H1 (cell line): ENCODE measurements around the gene CLTCL1. TPM values are rescaled to one million over a fixed set of nuclear protein-coding genes. Genes with fewer than 3 reads are reported as not detected.

Experiments used
- CTCF ChIA-PET: fragments of 300-600 bp; sonication (Branson Sonifier 250); formaldehyde crosslinking; loops from one replicate; lab custom pipeline; 2021; ENCODE audit not compliant: partially characterized antibody; lab: Charles Lee
- POLR2A ChIA-PET: fragments of 300-600 bp; sonication (Branson Sonifier 250); formaldehyde crosslinking; loops from one replicate; lab custom pipeline; 2021; ENCODE audit warnings: inconsistent platforms; ENCODE audit not compliant: partially characterized antibody; lab: Charles Lee
- DNase-seq, 2 experiments: peaks; one replicate each; pipeline versions ENCODE4 v3.0.0 to v3.0.0-alpha.2; 2010 to 2022; ENCODE audit warnings: low spot score in 2 of 2, low read depth in 1 of 2, mixed read lengths in 1 of 2
- FAIRE-seq: peaks from 2 replicates; lab custom pipeline; 2011; peaks lifted over from hg19 to GRCh38; lab: Jason Lieb, UNC
- H2AFZ ChIP-seq: 2 replicates; pipeline ENCODE4 v1.8.1; 2012; ENCODE audit warnings: low read length, inconsistent platforms
- H2AK5ac ChIP-seq: 2 replicates; pipeline ENCODE4 v1.6.1; 2013; ENCODE audit warnings: low read depth, low read length
- H2BK120ac ChIP-seq: replicated peaks from 2 replicates; pipeline ENCODE3; 2013; ENCODE audit warnings: low read depth, low read length, inconsistent platforms
- H2BK12ac ChIP-seq: 2 replicates; pipeline ENCODE4 v1.6.1; 2013; ENCODE audit warnings: low read depth, low read length
- H2BK15ac ChIP-seq: 2 replicates; pipeline ENCODE4 v1.6.1; 2013; ENCODE audit warnings: low read length
- H2BK20ac ChIP-seq: 2 replicates; pipeline ENCODE4 v1.6.1; 2013; ENCODE audit warnings: low read length
- H2BK5ac ChIP-seq: 2 replicates; pipeline ENCODE4 v1.6.1; 2013; ENCODE audit warnings: low read depth, low read length
- H3K14ac ChIP-seq: 2 replicates; pipeline ENCODE4 v1.6.1; 2013; ENCODE audit warnings: inconsistent platforms; ENCODE audit not compliant: insufficient read length
- H3K18ac ChIP-seq: 2 replicates; pipeline ENCODE4 v1.6.1; 2013; ENCODE audit warnings: low read length; ENCODE audit errors: extremely low read depth
- H3K23ac ChIP-seq: 2 replicates; pipeline ENCODE4 v1.6.1; 2013; ENCODE audit warnings: inconsistent platforms; ENCODE audit not compliant: insufficient read length
- H3K23me2 ChIP-seq: 2 replicates; pipeline ENCODE4 v1.6.1; 2013; ENCODE audit warnings: low read depth, low read length
- H3K27ac ChIP-seq: 2 replicates; pipeline ENCODE4 v1.6.1; 2011; ENCODE audit warnings: low read depth, low read length, inconsistent platforms
- H3K27me3 ChIP-seq, 4 experiments: replicated peaks in 1 of 4; 1 replicate in 1 of 4; 2 replicates in 3 of 4; pipeline versions ENCODE4 v1.6.1 to v1.8.1; 2011 to 2013; ENCODE audit warnings: low read length in 3 of 4, mild to moderate bottlenecking in 3 of 4, inconsistent platforms in 2 of 4, mixed read lengths in 2 of 4, moderate library complexity in 1 of 4; ENCODE audit not compliant: control insufficient read depth in 3 of 4, insufficient read depth in 3 of 4; ENCODE audit errors: extremely low read depth in 1 of 4
- H3K36me3 ChIP-seq, 4 experiments: 2 replicates each; pipeline versions ENCODE4 v1.6.1 to v1.8.1; 2011 to 2013; ENCODE audit warnings: mild to moderate bottlenecking in 4 of 4, low read length in 3 of 4, moderate library complexity in 2 of 4, control low read depth in 1 of 4, inconsistent platforms in 1 of 4; ENCODE audit not compliant: insufficient read depth in 4 of 4, control insufficient read depth in 2 of 4
- H3K4ac ChIP-seq: replicated peaks from 2 replicates; pipeline ENCODE3; 2013; ENCODE audit warnings: low read length, low read depth, mixed read lengths, inconsistent platforms; ENCODE audit not compliant: insufficient read length
- H3K4me1 ChIP-seq, 4 experiments: replicated peaks in 1 of 4; 1 replicate in 1 of 4; 2 replicates in 3 of 4; pipeline versions ENCODE4 v1.6.1 to v1.8.1; 2011 to 2013; ENCODE audit warnings: low read length in 3 of 4, inconsistent platforms in 2 of 4, mixed read lengths in 1 of 4; ENCODE audit not compliant: insufficient read depth in 4 of 4, control insufficient read depth in 3 of 4
- H3K4me2 ChIP-seq, 2 experiments: 2 replicates each; pipeline versions ENCODE4 v1.6.1 to v1.8.1; 2011 to 2013; ENCODE audit warnings: low read depth in 2 of 2, low read length in 2 of 2, control low read depth in 1 of 2, inconsistent platforms in 1 of 2, mild to moderate bottlenecking in 1 of 2; ENCODE audit not compliant: insufficient read depth in 1 of 2
- H3K4me3 ChIP-seq, 4 experiments: fragments of 200-600, 300-600 bp in 1 of 4; sonication (generic), shearing (Covaris generic), sonication (Bioruptor Twin) in 1 of 4; 2 replicates each; pipeline versions ENCODE4 v1.5.1 to v1.8.1; 2011 to 2016; ENCODE audit warnings: low read length in 4 of 4, low read depth in 3 of 4, control low read depth in 2 of 4, inconsistent platforms in 2 of 4, mild to moderate bottlenecking in 2 of 4, mixed read lengths in 1 of 4, moderate library complexity in 1 of 4; ENCODE audit not compliant: insufficient read depth in 2 of 4; ENCODE audit errors: extremely low read depth in 1 of 4
- H3K56ac ChIP-seq: replicated peaks from 2 replicates; pipeline ENCODE3; 2013; ENCODE audit warnings: low read depth, mild to moderate bottlenecking, mixed read lengths, low read length, inconsistent platforms; ENCODE audit not compliant: insufficient read length
- H3K79me1 ChIP-seq: 2 replicates; pipeline ENCODE4 v1.6.1; 2013; ENCODE audit warnings: low read depth, low read length, control low read depth
- H3K79me2 ChIP-seq, 2 experiments: 2 replicates each; pipeline versions ENCODE4 v1.6.1 to v1.8.1; 2012 to 2013; ENCODE audit warnings: low read length in 2 of 2, mild to moderate bottlenecking in 2 of 2, inconsistent platforms in 1 of 2; ENCODE audit not compliant: insufficient read depth in 2 of 2, control insufficient read depth in 1 of 2
- H3K9ac ChIP-seq, 4 experiments: replicated peaks in 1 of 4; 1 replicate in 1 of 4; 2 replicates in 3 of 4; pipeline versions ENCODE4 v1.6.1 to v1.8.1; 2011 to 2013; ENCODE audit warnings: low read depth in 3 of 4, low read length in 3 of 4, control low read depth in 2 of 4, mild to moderate bottlenecking in 2 of 4, moderate library complexity in 2 of 4, inconsistent platforms in 1 of 4; ENCODE audit errors: extremely low read depth in 1 of 4
- H3K9me3 ChIP-seq, 2 experiments: 2 replicates each; pipeline versions ENCODE4 v1.6.1 to v1.8.1; 2012 to 2013; ENCODE audit warnings: mild to moderate bottlenecking in 2 of 2, moderate library complexity in 2 of 2, control low read depth in 1 of 2, inconsistent platforms in 1 of 2, low read depth in 1 of 2, low read length in 1 of 2, mixed read lengths in 1 of 2; ENCODE audit not compliant: insufficient read depth in 2 of 2
- H4K20me1 ChIP-seq, 2 experiments: replicated peaks in 1 of 2; 2 replicates each; pipeline versions ENCODE3 to v1.8.1; 2011 to 2013; ENCODE audit warnings: inconsistent platforms in 2 of 2, low read length in 2 of 2, mild to moderate bottlenecking in 1 of 2; ENCODE audit not compliant: insufficient read depth in 2 of 2, control insufficient read depth in 1 of 2
- H4K5ac ChIP-seq: 2 replicates; pipeline ENCODE4 v1.6.1; 2013; ENCODE audit warnings: low read length, low read depth, mixed read lengths, inconsistent platforms; ENCODE audit not compliant: insufficient read length
- H4K8ac ChIP-seq: 2 replicates; pipeline ENCODE4 v1.8.0; 2013; ENCODE audit warnings: mild to moderate bottlenecking, moderate library complexity, low read length, inconsistent platforms; ENCODE audit not compliant: insufficient read depth; ENCODE audit errors: extremely low read depth
- H4K91ac ChIP-seq: replicated peaks from 2 replicates; pipeline ENCODE3; 2013; ENCODE audit warnings: low read length, mixed read lengths, inconsistent platforms; ENCODE audit not compliant: insufficient read length
- CBX5 ChIP-seq: fragments of 300-800, 300-1000 bp; sonication (generic); IDR thresholded peaks from 2 replicates; pipeline ENCODE4 v1.7.1; 2016; ENCODE audit warnings: antibody characterized with exemption, low read length, low read depth
- CHD1 ChIP-seq: IDR thresholded peaks from 2 replicates; pipeline ENCODE4 v1.6.1; 2012; ENCODE audit warnings: low read depth, low read length, improper control_type of control experiment
- JUND ChIP-seq: IDR thresholded peaks from 2 replicates; pipeline ENCODE4 v1.6.1; 2011; ENCODE audit warnings: mild to moderate bottlenecking, improper control_type of control experiment, low read length
- SP4 ChIP-seq: IDR thresholded peaks from 2 replicates; pipeline ENCODE4 v1.6.1; 2012; ENCODE audit warnings: low read length, inconsistent platforms
- WGBS, 2 experiments: shearing (Covaris generic) in 1 of 2; methylation state at CpG; one replicate each; pipeline versions ENCODE4 v1.1.6 to v1.1.7; 2013 to 2015; ENCODE audit warnings: low lambda C conversion rate in 2 of 2, mixed read lengths in 2 of 2, inconsistent platforms in 1 of 2, low coverage in 1 of 2, missing lambda C conversion rate in 1 of 2; ENCODE audit not compliant: insufficient replicate concordance in 2 of 2, insufficient coverage in 1 of 2, insufficient read length in 1 of 2; ENCODE audit errors: extremely low coverage in 1 of 2, missing lambda C conversion rate in 1 of 2; 5-methylcytosine and 5-hydroxymethylcytosine counted together
- polyA plus RNA-seq, 7 experiments: library from polyadenylated mRNA; depleted of rRNA in 3 of 7; stranded (reverse) in 5 of 7; unstranded in 2 of 7; fragments of >200 nt in 5 of 7; fragments of 200-250 nt in 2 of 7; gene quantifications; 1 replicate in 5 of 7; 2 replicates in 1 of 7; 4 replicates in 1 of 7; pipeline versions ENCODE4 v1.2.1 to v1.2.3, GENCODE V29; 2011 to 2013; ENCODE audit warnings: missing spikeins in 2 of 7, mixed read lengths in 2 of 7
- total RNA-seq: library from RNA; stranded (reverse); fragmentation: NEBNext Ultra II Directional; extraction: Animal tissue kit (Norgen Biotek cat#: 25700); gene quantifications from 2 replicates; pipeline ENCODE4 v1.2.1, GENCODE V29; 2021

CLTCL1 gene
- total and polyA plus RNA-seq, 2 of the 8 experiments (the other 6 are each of a cell fraction or from before 2014, with no cell fraction given): 12.4 to 17.0 TPM

DNA sequence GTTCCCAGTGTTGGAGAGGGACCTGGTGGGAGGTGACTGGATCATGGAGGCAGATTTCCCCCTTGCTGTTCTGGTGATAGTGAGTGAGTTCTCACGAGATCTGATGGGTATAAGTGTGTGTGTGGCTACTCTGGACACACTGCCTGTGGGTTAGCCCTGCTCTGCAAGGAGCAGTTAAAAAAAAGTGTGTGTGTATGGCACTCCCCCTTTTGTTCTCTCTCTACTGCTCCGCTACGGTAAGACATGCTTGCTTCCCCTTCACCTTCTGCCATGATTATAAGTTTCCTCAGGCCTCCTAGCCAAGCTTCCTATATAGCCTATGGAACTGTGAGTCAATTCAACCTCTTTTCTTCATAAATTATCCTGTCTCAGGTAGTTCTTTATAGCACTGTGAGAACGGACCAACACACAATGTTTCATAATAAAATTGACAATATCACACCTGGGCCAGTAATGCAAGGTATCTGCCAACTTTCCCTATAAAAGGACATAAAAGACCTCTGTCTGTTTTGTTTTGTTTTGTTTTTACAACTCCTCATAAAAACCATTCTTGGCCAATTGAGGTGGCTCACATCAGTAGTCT lies 20.2 kb downstream of the CLTCL1 start:
- H3K79me2 ChIP-seq: no peaks in the 10 kb centered on the region; a peak in 2 of 4 replicates
- H3K4me2 ChIP-seq: no peak overlapping the region
- H3K23ac ChIP-seq: no peak overlapping the region
- no peak overlapping the region for H3K56ac ChIP-seq
- no peak overlapping the region for H3K14ac ChIP-seq
- no peaks in the 10 kb centered on the region for H3K23me2 ChIP-seq
- H3K4me3 ChIP-seq: no peak overlapping the region
- POLR2A ChIA-PET: no interaction called here
- H2BK15ac ChIP-seq: no peak overlapping the region
- H3K18ac ChIP-seq: no peak overlapping the region
- H4K8ac ChIP-seq: no peak overlapping the region
- H3K9me3 ChIP-seq: peaks cover 0 to 2% of the 10 kb centered on the region in 2 experiments; a peak in 1 of 4 replicates
- no peak overlapping the region for H3K4ac ChIP-seq
- TF ChIP-seq SP4 (no peak), CHD1 (no peak), JUND (no peak), CBX5 (no peak)
- CTCF ChIA-PET: interaction anchor here (1.2 to 1.3 kb wide), 2 partner anchors 13 to 16 kb away, joined by 3 read pairs; no protein-coding TSS in a partner anchor
- FAIRE-seq: no peak
- no peak overlapping the region for H3K9ac ChIP-seq
- no peaks in the 10 kb centered on the region for H3K27me3 ChIP-seq
- H4K5ac ChIP-seq: no peak overlapping the region
- H3K27ac ChIP-seq: no peak overlapping the region
- H4K20me1 ChIP-seq: peaks cover 0 to 1% of the 10 kb centered on the region in 2 experiments
- no peak overlapping the region for H2AFZ ChIP-seq
- no peak overlapping the region for H2AK5ac ChIP-seq
- no peak overlapping the region for H2BK5ac ChIP-seq
- H2BK120ac ChIP-seq: no peak overlapping the region
- H3K4me1 ChIP-seq: no peaks in the 10 kb centered on the region
- H2BK20ac ChIP-seq: no peak overlapping the region
- peaks cover 0 to 4% (median under 1%) of the 10 kb centered on the region in 4 experiments; a peak in 3 of 8 replicates for H3K36me3 ChIP-seq
- H2BK12ac ChIP-seq: no peak overlapping the region
- peak in 1 of 2 experiments; percentile 37 for DNase-seq
- no peaks in the 10 kb centered on the region; the same call in 1 of the 2 replicates for H3K79me1 ChIP-seq
- no peak overlapping the region for H4K91ac ChIP-seq
- WGBS, 2 experiments: 85% methylated on average over 4 of the region's 4 CpGs; no CpG with 5 or more reads in 1 of the 2 experiments
